SIG-M5 treated with dmso at 0.1 percent for 504 hours (cell line): ENCODE data around the gene PRR14.

Experiments
- DNase-seq: peaks from one replicate; lab custom pipeline; 2025; ENCODE audit not compliant: unreplicated experiment; lab: John Stamatoyannopoulos, UW

PRR14 gene

GRCh38 chr16:30650369-30651123, at the start of gene PRR14:
Gene PRR14 (plus strand): TSS chr16:30650960. CDS start chr16:30651646, 686 bp downstream.
- peak; percentile 99 for DNase-seq

- DNase-seq = peak; percentile 32
These were observed 48.8 kb upstream of the PRR14 start for GRCh38 chr16:30601966-30602365.

GRCh38 chr16:30602616-30603277, 48.0 kb upstream of the PRR14 start:
- DNase-seq = peak; percentile 26

- DNase-seq = no peak
These were observed 46.8 kb upstream of the PRR14 start for GRCh38 chr16:30603945-30604315.

- DNase-seq = no peak
These were observed 46.3 kb upstream of the PRR14 start for GRCh38 chr16:30604316-30604947.

DNA sequence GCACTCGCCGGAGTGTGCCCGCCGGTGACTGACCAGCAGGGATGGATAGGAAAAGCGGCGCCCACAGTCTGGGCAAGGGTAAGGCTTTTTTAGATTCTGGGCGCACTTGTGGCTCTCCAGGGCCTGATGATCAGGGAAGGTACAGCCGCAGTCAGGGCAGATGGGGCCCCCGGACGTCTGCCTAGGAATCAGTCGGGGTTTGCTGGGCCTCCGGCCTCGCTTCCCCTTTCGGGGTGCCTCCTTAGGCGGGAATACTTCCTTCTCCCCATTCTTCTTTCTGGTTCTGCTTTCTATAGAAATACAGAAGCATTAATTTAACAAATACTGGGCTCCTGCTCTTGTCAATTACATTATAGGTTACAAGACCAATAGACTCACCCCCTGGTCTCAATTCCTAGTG, 45.6 kb upstream of the PRR14 start:
- peak; percentile 62 for DNase-seq

DNA sequence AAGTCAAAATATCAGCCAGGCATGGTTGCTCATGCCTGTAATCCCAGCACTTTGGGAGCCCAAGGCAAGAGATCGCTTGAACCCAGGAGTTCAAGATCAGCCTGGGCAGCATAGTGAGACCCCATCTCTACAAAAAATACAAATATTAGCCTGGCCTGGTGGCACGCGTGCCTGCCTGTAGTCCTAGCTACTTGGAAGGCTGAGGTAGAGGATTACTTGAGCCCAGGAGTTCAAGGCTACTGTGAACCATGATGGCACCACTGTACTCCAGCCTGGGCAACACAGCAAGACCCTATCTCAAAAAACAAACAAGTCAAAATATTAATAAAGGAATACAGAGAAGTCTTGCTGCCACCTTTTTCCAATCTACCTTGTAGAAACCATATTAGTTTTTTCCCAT, 44.8 kb upstream of the PRR14 start:
- no peak for DNase-seq

GRCh38 chr16:30609002-30609925, 41.5 kb upstream of the PRR14 start:
- DNase-seq = peak; percentile 6

- peak; percentile 97 for DNase-seq
These were observed 40.6 kb upstream of the PRR14 start, which contains the start of gene ZNF689 for GRCh38 chr16:30609926-30610839. Gene ZNF689 (minus strand): TSS chr16:30610389. CDS start chr16:30610041, 348 bp downstream.

DNA sequence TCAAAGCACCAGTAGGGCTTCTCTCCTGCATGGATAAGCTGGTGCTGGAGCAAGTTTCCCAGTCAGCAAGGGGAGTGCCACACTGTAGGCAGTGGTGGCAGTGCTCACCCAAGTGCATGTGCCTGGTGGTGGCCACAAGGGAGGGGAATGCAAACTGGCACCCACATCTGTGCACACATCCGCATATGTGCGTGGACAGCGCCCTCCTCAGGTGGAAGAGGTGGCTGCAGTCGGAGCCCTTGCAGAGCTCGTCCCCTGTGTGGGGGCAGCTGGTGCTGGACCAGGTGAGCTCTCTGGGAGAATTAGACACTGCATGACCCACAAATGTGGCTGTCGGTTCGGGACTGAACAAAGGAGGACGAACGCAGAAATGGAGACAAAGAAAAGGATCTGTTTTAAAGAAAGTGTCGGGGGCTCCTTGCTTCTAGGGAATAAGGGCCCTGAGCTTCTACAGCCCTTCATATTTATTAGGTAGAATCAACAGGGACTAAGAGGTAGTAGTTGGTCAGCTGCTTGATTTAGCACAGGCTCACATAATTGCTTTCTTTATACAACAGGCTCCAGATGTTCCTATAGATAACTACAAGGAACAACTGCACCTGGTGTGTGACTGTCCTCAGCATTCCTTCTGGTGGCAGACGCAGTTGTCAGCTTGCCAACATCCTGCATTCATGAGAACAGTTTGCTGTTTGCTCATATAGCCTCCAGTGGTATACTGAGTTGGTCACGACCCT, 35.2 kb upstream of the PRR14 start:
- DNase-seq = peak; percentile 55

DNA sequence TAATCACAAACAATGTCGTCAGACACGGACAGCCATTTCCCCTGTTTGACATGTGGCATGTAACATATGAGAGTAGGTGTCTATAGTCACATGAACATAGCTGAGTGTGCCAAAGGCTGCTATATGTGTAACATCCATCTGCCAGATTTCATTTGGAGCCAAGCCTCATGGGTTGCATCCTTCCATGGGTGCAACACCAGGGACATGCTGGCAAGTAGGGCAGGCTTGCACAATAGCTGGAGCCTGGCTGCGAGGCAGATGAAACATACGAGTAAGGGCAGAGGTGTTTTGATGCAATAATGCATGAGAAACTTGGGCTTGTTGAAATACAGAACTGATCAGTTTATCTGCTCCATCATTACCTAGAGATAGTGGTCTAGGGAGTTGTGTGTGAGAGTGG, 31.6 kb upstream of the PRR14 start:
- peak; percentile 38 for DNase-seq

- DNase-seq = no peak
These were observed 31.1 kb upstream of the PRR14 start for GRCh38 chr16:30619638-30620037.

DNA sequence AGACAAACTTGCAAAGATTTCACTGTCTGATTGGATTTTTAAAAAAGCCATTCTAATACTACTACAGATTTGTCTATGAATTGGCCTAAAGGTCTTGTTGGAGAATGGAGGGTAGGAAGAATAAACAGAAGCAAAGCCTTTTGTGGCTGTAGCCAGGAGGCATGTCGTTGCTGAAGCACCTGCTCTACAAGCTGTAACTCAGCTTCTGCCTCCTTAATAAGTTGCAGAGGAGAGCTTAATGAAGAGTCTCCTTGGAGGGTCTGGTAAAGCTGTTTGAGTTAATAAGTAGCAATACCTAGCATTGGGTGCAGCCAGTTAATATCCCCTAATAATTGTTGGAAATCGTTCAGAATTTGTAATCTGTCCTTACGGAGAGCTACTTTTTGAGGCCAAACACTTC, 30.6 kb upstream of the PRR14 start:
- DNase-seq = no peak

DNA sequence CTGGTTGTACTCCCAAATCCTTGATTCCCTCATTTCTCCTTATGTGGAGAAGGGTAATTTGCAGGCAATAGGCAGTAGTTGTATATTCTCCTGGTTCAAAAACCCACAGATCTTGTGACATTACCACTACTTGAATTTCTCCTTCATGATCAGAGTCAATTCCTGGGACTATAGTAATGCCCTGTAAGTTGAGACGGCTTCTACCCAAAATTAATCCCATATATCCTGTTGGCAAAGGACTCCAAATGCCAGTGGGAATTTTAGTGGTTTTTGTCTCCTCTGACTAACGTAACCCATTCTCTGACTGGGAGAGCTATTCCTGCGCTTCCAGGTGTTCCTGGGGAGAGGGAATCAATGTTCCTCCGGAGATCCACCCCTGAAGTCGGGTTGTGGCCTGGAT, 29.0 kb upstream of the PRR14 start:
- no peak for DNase-seq

GRCh38 chr16:30622455-30623032, 28.2 kb upstream of the PRR14 start:
- no peak for DNase-seq

DNA sequence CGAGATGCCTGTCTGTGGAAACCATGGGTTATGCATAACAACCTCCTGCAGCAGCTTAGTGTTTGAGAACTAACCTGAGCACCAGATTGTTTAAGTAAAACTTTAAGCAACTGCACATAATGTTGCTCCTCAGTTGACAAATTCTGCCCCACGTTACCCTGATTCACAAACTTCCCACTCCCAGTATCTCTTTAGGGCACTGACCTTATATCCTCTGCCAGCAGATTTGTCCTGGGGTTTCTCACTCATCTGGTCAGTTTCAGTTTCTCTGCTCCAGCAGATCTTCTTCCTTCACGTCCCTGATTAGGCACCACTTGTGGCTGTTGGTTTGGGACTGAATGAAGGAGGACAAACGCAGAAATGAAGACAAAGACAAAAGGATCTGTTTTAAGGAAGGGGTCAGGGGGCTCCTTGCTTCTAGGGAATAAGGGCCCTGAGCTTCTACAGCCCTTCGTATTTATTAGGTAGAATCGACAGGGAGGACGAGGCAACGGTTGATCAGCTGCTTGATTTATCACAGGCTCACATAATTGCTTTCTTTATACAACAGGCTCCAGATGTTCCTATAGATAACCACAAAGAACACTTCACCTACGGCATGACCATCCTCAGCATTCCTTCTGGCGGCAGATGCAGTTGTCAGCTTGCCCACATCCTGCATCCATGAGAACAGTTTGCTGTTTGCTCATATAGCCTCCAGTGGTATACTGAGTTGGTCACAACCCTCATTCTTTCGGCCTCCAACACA, 27.1 kb upstream of the PRR14 start:
- DNase-seq = no peak

DNA sequence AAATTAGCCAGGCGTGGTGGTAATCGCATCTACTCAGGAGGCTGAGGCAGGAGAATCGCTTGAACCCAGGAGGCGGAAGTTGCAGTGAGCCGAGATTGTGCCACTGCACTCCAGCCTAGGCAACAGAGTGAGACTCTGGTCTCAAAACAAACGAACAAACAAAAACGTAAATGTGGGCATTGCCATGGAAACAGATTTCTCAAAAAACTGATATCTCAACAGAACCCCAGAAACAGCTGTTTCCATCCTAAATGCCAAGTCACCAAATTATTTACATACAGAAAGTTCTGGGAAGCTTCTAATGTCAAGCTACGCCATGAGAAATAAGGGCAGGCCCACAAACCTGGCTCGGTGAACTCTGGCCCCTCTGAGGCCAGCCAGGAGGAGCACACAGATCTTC, 24.5 kb upstream of the PRR14 start:
- no peak for DNase-seq
